ENCODE data around the gene PHACTR3.

The PHACTR3 gene

GRCh38 chr20:59600472-59600871 lies 3.9 kb upstream of the PHACTR3 start:
- peaks cover 81% of the 10 kb centered on the region for H3K27me3 ChIP-seq (ENCODE audit: control insufficient read depth, insufficient read depth, low read length)
- no peak overlapping the region for H3K27ac ChIP-seq (ENCODE audit: low read length)
- no peaks in the 10 kb centered on the region for H3K4me1 ChIP-seq (ENCODE audit: control insufficient read depth, low read depth, low read length)
- no peak overlapping the region for H3K4me3 ChIP-seq (ENCODE audit: low read length)
- H3K36me3 ChIP-seq (ENCODE audit: control insufficient read depth, low read depth, low read length) = no peaks in the 10 kb centered on the region
- H3K9ac ChIP-seq (ENCODE audit: low read length) = no peak overlapping the region
- H3K9me3 ChIP-seq (ENCODE audit: control insufficient read depth, low read depth, low read length) = no peaks in the 10 kb centered on the region

- Histone ChIP-seq H3K27me3 (ENCODE audit: control insufficient read depth, insufficient read depth, low read length) (peaks cover 100% of the 10 kb centered on the region), H3K27ac (ENCODE audit: low read length) (no peak overlapping the region), H3K36me3 (ENCODE audit: control insufficient read depth, low read depth, low read length) (no peaks in the 10 kb centered on the region), H3K9ac (ENCODE audit: low read length) (no peak overlapping the region), H3K9me3 (ENCODE audit: control insufficient read depth, low read depth, low read length) (no peaks in the 10 kb centered on the region), H3K4me3 (ENCODE audit: low read length) (no peak overlapping the region), H3K4me1 (ENCODE audit: control insufficient read depth, low read depth, low read length) (no peaks in the 10 kb centered on the region)
Observed at GRCh38 chr20:59602546-59603080, 1.7 kb upstream of the PHACTR3 start.

- Histone ChIP-seq H3K27ac (ENCODE audit: low read length) (no peak overlapping the region), H3K4me3 (ENCODE audit: low read length) (no peak overlapping the region), H3K27me3 (ENCODE audit: control insufficient read depth, insufficient read depth, low read length) (peaks cover 100% of the 10 kb centered on the region), H3K9ac (ENCODE audit: low read length) (no peak overlapping the region), H3K36me3 (ENCODE audit: control insufficient read depth, low read depth, low read length) (no peaks in the 10 kb centered on the region), H3K4me1 (ENCODE audit: control insufficient read depth, low read depth, low read length) (no peaks in the 10 kb centered on the region), H3K9me3 (ENCODE audit: control insufficient read depth, low read depth, low read length) (no peaks in the 10 kb centered on the region)
Observed at GRCh38 chr20:59603176-59603575, 1.2 kb upstream of the PHACTR3 start.

GRCh38 chr20:59604741-59605600 lies 631 bp downstream of the PHACTR3 start:
- Histone ChIP-seq H3K9me3 (ENCODE audit: control insufficient read depth, low read depth, low read length) (no peaks in the 10 kb centered on the region), H3K27ac (ENCODE audit: low read length) (no peak overlapping the region), H3K9ac (ENCODE audit: low read length) (peak overlapping the region; percentile 28), H3K4me1 (ENCODE audit: control insufficient read depth, low read depth, low read length) (no peaks in the 10 kb centered on the region), H3K4me3 (ENCODE audit: low read length) (peak overlapping the region; percentile 42), H3K36me3 (ENCODE audit: control insufficient read depth, low read depth, low read length) (no peaks in the 10 kb centered on the region), H3K27me3 (ENCODE audit: control insufficient read depth, insufficient read depth, low read length) (peaks cover 90% of the 10 kb centered on the region)

GRCh38 chr20:59605601-59606364 lies 1.4 kb downstream of the PHACTR3 start:
- Histone ChIP-seq H3K4me3 (ENCODE audit: low read length) (peak overlapping the region; percentile 42), H3K36me3 (ENCODE audit: control insufficient read depth, low read depth, low read length) (no peaks in the 10 kb centered on the region), H3K27ac (ENCODE audit: low read length) (no peak overlapping the region), H3K9me3 (ENCODE audit: control insufficient read depth, low read depth, low read length) (no peaks in the 10 kb centered on the region), H3K27me3 (ENCODE audit: control insufficient read depth, insufficient read depth, low read length) (peaks cover 81% of the 10 kb centered on the region), H3K9ac (ENCODE audit: low read length) (peak overlapping the region; percentile 28), H3K4me1 (ENCODE audit: control insufficient read depth, low read depth, low read length) (no peaks in the 10 kb centered on the region)

GRCh38 chr20:59606566-59606965 lies 2.2 kb downstream of the PHACTR3 start:
- Histone ChIP-seq H3K36me3 (ENCODE audit: control insufficient read depth, low read depth, low read length) (no peaks in the 10 kb centered on the region), H3K4me1 (ENCODE audit: control insufficient read depth, low read depth, low read length) (no peaks in the 10 kb centered on the region), H3K9ac (ENCODE audit: low read length) (no peak overlapping the region), H3K27me3 (ENCODE audit: control insufficient read depth, insufficient read depth, low read length) (peaks cover 74% of the 10 kb centered on the region), H3K27ac (ENCODE audit: low read length) (no peak overlapping the region), H3K9me3 (ENCODE audit: control insufficient read depth, low read depth, low read length) (no peaks in the 10 kb centered on the region), H3K4me3 (ENCODE audit: low read length) (no peak overlapping the region)

- H3K36me3 ChIP-seq (ENCODE audit: control insufficient read depth, low read depth, low read length) = no peaks in the 10 kb centered on the region
Observed at GRCh38 chr20:59608396-59608795, 4.1 kb downstream of the PHACTR3 start.

GRCh38 chr20:59608871-59609270 lies 4.5 kb downstream of the PHACTR3 start:
- H3K4me1 ChIP-seq (ENCODE audit: control insufficient read depth, low read depth, low read length) = no peaks in the 10 kb centered on the region
- H3K27me3 ChIP-seq (ENCODE audit: control insufficient read depth, insufficient read depth, low read length) = peaks cover 51% of the 10 kb centered on the region
- H3K4me3 ChIP-seq (ENCODE audit: low read length) = no peak overlapping the region
- H3K9ac ChIP-seq (ENCODE audit: low read length) = no peak overlapping the region
- no peaks in the 10 kb centered on the region for H3K36me3 ChIP-seq (ENCODE audit: control insufficient read depth, low read depth, low read length)
- H3K9me3 ChIP-seq (ENCODE audit: control insufficient read depth, low read depth, low read length) = no peaks in the 10 kb centered on the region
- no peak overlapping the region for H3K27ac ChIP-seq (ENCODE audit: low read length)

More at GRCh38 chr20:59608396-59608795, 4.1 kb downstream of the PHACTR3 start:
- H3K4me3 ChIP-seq (ENCODE audit: low read length) = no peak overlapping the region
- H3K27ac ChIP-seq (ENCODE audit: low read length) = no peak overlapping the region
- H3K4me1 ChIP-seq (ENCODE audit: control insufficient read depth, low read depth, low read length) = no peaks in the 10 kb centered on the region
- peaks cover 55% of the 10 kb centered on the region for H3K27me3 ChIP-seq (ENCODE audit: control insufficient read depth, insufficient read depth, low read length)
- no peak overlapping the region for H3K9ac ChIP-seq (ENCODE audit: low read length)
- no peaks in the 10 kb centered on the region for H3K9me3 ChIP-seq (ENCODE audit: control insufficient read depth, low read depth, low read length)

GRCh38 chr20:59611286-59611685 lies 6.9 kb downstream of the PHACTR3 start:
- no peak overlapping the region for H3K27ac ChIP-seq (ENCODE audit: low read length)
- H3K27me3 ChIP-seq (ENCODE audit: control insufficient read depth, insufficient read depth, low read length) = peaks cover 26% of the 10 kb centered on the region
- no peak overlapping the region for H3K9ac ChIP-seq (ENCODE audit: low read length)
- H3K9me3 ChIP-seq (ENCODE audit: control insufficient read depth, low read depth, low read length) = no peaks in the 10 kb centered on the region
- H3K36me3 ChIP-seq (ENCODE audit: control insufficient read depth, low read depth, low read length) = no peaks in the 10 kb centered on the region
- no peaks in the 10 kb centered on the region for H3K4me1 ChIP-seq (ENCODE audit: control insufficient read depth, low read depth, low read length)
- H3K4me3 ChIP-seq (ENCODE audit: low read length) = no peak overlapping the region

- Histone ChIP-seq H3K9me3 (ENCODE audit: control insufficient read depth, low read depth, low read length) (no peaks in the 10 kb centered on the region), H3K27me3 (ENCODE audit: control insufficient read depth, insufficient read depth, low read length) (peaks cover under 1% of the 10 kb centered on the region), H3K36me3 (ENCODE audit: control insufficient read depth, low read depth, low read length) (no peaks in the 10 kb centered on the region), H3K9ac (ENCODE audit: low read length) (no peak overlapping the region), H3K27ac (ENCODE audit: low read length) (no peak overlapping the region), H3K4me3 (ENCODE audit: low read length) (no peak overlapping the region), H3K4me1 (ENCODE audit: control insufficient read depth, low read depth, low read length) (no peaks in the 10 kb centered on the region)
Observed at GRCh38 chr20:59613861-59614260, 9.5 kb downstream of the PHACTR3 start.

- H3K36me3 ChIP-seq (ENCODE audit: control insufficient read depth, low read depth, low read length) = no peaks in the 10 kb centered on the region
- H3K9ac ChIP-seq (ENCODE audit: low read length) = no peak overlapping the region
- no peak overlapping the region for H3K27ac ChIP-seq (ENCODE audit: low read length)
- H3K4me1 ChIP-seq (ENCODE audit: control insufficient read depth, low read depth, low read length) = no peaks in the 10 kb centered on the region
- H3K9me3 ChIP-seq (ENCODE audit: control insufficient read depth, low read depth, low read length) = no peaks in the 10 kb centered on the region
- H3K4me3 ChIP-seq (ENCODE audit: low read length) = no peak overlapping the region
- no peaks in the 10 kb centered on the region for H3K27me3 ChIP-seq (ENCODE audit: control insufficient read depth, insufficient read depth, low read length)
Observed at GRCh38 chr20:59614714-59615113, 10.4 kb downstream of the PHACTR3 start.
